GM21619 (cell line): Measurements from ENCODE around the gene PSIP1.
"Not testable (repeated sequence)": the region's sequence is repeated elsewhere in the genome, so short reads cannot be mapped to it uniquely, and the experiment has no call there.

Experiments
- ATAC-seq: cut with Tn5 transposase; IDR thresholded peaks from one replicate; pipeline ENCODE4 v1.9.1; 2021; ENCODE audit not compliant: unreplicated experiment

Gene PSIP1

GRCh38 chr9:15505921-15506320 is 4.8 kb downstream of the PSIP1 start:
- no peak for ATAC-seq

GRCh38 chr9:15501803-15502202 is 9.0 kb downstream of the PSIP1 start:
- ATAC-seq, result no peak

- no peak for ATAC-seq
These were observed 9.6 kb downstream of the PSIP1 start for GRCh38 chr9:15501179-15501578.

- ATAC-seq, result no peak
These were observed 11.6 kb downstream of the PSIP1 start for GRCh38 chr9:15499139-15499538.

- no peak for ATAC-seq
These were observed 12.3 kb downstream of the PSIP1 start for GRCh38 chr9:15498246-15498995.

GRCh38 chr9:15492485-15493150 is 18.2 kb downstream of the PSIP1 start:
- ATAC-seq, result no peak

- no peak for ATAC-seq
These were observed 18.8 kb downstream of the PSIP1 start for GRCh38 chr9:15491950-15492349.

GRCh38 chr9:15485836-15486666 is 24.7 kb downstream of the PSIP1 start:
- no peak for ATAC-seq

- no peak for ATAC-seq
These were observed 26.0 kb downstream of the PSIP1 start for GRCh38 chr9:15484802-15485201.

GRCh38 chr9:15482146-15482545 is 28.6 kb downstream of the PSIP1 start:
- ATAC-seq, result no peak

GRCh38 chr9:15480028-15480427 is 30.7 kb downstream of the PSIP1 start:
- no peak for ATAC-seq

GRCh38 chr9:15475923-15476536 is 34.7 kb downstream of the PSIP1 start:
- no peak for ATAC-seq

GRCh38 chr9:15469862-15470261 is 40.9 kb downstream of the PSIP1 start:
- ATAC-seq, result no peak

- ATAC-seq, result no peak
These were observed 41.4 kb downstream of the PSIP1 start for GRCh38 chr9:15469406-15469805.

- no peak for ATAC-seq
These were observed 42.6 kb downstream of the PSIP1 start for GRCh38 chr9:15468145-15468544.

GRCh38 chr9:15461601-15462000 is 49.2 kb downstream of the PSIP1 start:
- no peak for ATAC-seq

- no peak for ATAC-seq
These were observed 49.7 kb downstream of the PSIP1 start for GRCh38 chr9:15461056-15461455.

GRCh38 chr9:15453956-15454355 is 56.8 kb downstream of the PSIP1 start:
- ATAC-seq, result no peak

GRCh38 chr9:15444141-15444540 is 66.6 kb downstream of the PSIP1 start:
- no peak for ATAC-seq

GRCh38 chr9:15442264-15442663 is 68.5 kb downstream of the PSIP1 start:
- not testable (repeated sequence) for ATAC-seq

GRCh38 chr9:15441841-15442240 is 68.9 kb downstream of the PSIP1 start:
- not testable (repeated sequence) for ATAC-seq
